ENCODE results near the gene USP3. TPM values are rescaled to one million over a fixed set of nuclear protein-coding genes. Genes with fewer than 3 reads are reported as not detected.

Gene USP3
- total and polyA plus RNA-seq, 2 donors (not counting 3 experiments of a cell fraction or from before 2014, with no cell fraction given), result 18.8 to 52.4 TPM

GRCh38 chr15:63633312-63633711 lies 128.9 kb downstream of the USP3 start:
- H3K27ac ChIP-seq (ENCODE audit: insufficient read depth, low read depth, low read length), result peak overlapping the region; percentile 49
- H3K79me2 ChIP-seq (ENCODE audit: control insufficient read depth, insufficient read depth, low read length), result no peaks in the 10 kb centered on the region
- FAIRE-seq (peak; percentile 76), DNase-seq (ENCODE audit: low read depth, low spot score) (peak; percentile 79)
- no peaks in the 10 kb centered on the region for H3K9me3 ChIP-seq (replicated peaks; ENCODE audit: control insufficient read depth, insufficient read depth, low read length)
- no peak overlapping the region for H3K4me3 ChIP-seq (replicated peaks in 1 of 3; ENCODE audit: insufficient read depth in 1 of 3, low read depth in 1 of 3, low read length in 3 of 3)
- ChIA-PET POLR2A (interaction anchor here (0.5 to 1.2 kb wide), 2 partner anchors 167 to 613 kb away, joined by 3 to 8 read pairs; no protein-coding TSS in a partner anchor), CTCF (interaction anchor here (0.6 to 3.4 kb wide), 9 partner anchors 8 to 258 kb away, joined by 3 to 29 read pairs (median 3); no protein-coding TSS in a partner anchor)
- peaks cover 16% of the 10 kb centered on the region for H3K4me1 ChIP-seq (ENCODE audit: control insufficient read depth, extremely low read depth, insufficient read depth, low read length)
- H4K20me1 ChIP-seq (replicated peaks; ENCODE audit: control insufficient read depth, extremely low read depth, insufficient read depth, low read length), result peaks cover 2% of the 10 kb centered on the region
- dilution Hi-C loops (cut with MboI; ENCODE audit: extremely low pct_ligation_motif_present, low sequenced_read_pairs) (no loop called here), intact Hi-C loops (cut with micrococcal nuclease) (no loop called here)
- peak overlapping the region; percentile 30 for H3K9ac ChIP-seq (replicated peaks; ENCODE audit: extremely low read depth, insufficient read depth, low read length)
- no peak for TF ChIP-seq GATA2 (IDR thresholded peaks at IDR 0.05; ENCODE audit: insufficient read depth, insufficient read length, low read depth, low read length)
- peak; percentile 51 for TF ChIP-seq FOS (IDR thresholded peaks at IDR 0.05; ENCODE audit: borderline replicate concordance, insufficient read depth, low read length)
- peak; percentile 22 for TF ChIP-seq JUN (IDR thresholded peaks at IDR 0.05; ENCODE audit: borderline replicate concordance, insufficient read depth, insufficient read length, low read depth)
- H3K4me2 ChIP-seq (ENCODE audit: insufficient read depth, low read length), result peak overlapping the region; percentile 38
- no TSS peak for BruUV-seq (replicated peaks)
- no peak overlapping the region for H2AFZ ChIP-seq (ENCODE audit: low read depth, low read length)
- H3K36me3 ChIP-seq (ENCODE audit: control insufficient read depth in 2 of 2, extremely low read depth in 1 of 2, insufficient read depth in 2 of 2, low read length in 2 of 2), result peaks cover 20 to 24% of the 10 kb centered on the region in 2 experiments
- no peaks in the 10 kb centered on the region for H3K27me3 ChIP-seq (ENCODE audit: control insufficient read depth in 2 of 2, insufficient read depth in 2 of 2, low read length in 2 of 2)
- no peaks in the 10 kb centered on the region for H3K9me1 ChIP-seq (replicated peaks; ENCODE audit: control insufficient read depth, extremely low read depth, insufficient read depth, low read length)

- CTCF ChIA-PET, result interaction anchor here (0.9 to 3.4 kb wide), 3 partner anchors 7 to 168 kb away, joined by 3 to 29 read pairs (median 19); no protein-coding TSS in a partner anchor
Observed at GRCh38 chr15:63634154-63634553, 129.8 kb downstream of the USP3 start.

More at GRCh38 chr15:63634154-63634553, 129.8 kb downstream of the USP3 start:
- Histone ChIP-seq H3K4me2 (ENCODE audit: insufficient read depth, low read length) (no peak overlapping the region), H3K9me1 (replicated peaks; ENCODE audit: control insufficient read depth, extremely low read depth, insufficient read depth, low read length) (no peaks in the 10 kb centered on the region), H3K79me2 (ENCODE audit: control insufficient read depth, insufficient read depth, low read length) (no peaks in the 10 kb centered on the region), H3K27ac (ENCODE audit: insufficient read depth, low read depth, low read length) (peak overlapping the region; percentile 32), H3K36me3 (ENCODE audit: control insufficient read depth in 2 of 2, extremely low read depth in 1 of 2, insufficient read depth in 2 of 2, low read length in 2 of 2) (peaks cover 17 to 22% of the 10 kb centered on the region in 2 experiments), H2AFZ (ENCODE audit: low read depth, low read length) (no peak overlapping the region), H3K27me3 (ENCODE audit: control insufficient read depth in 2 of 2, insufficient read depth in 2 of 2, low read length in 2 of 2) (no peaks in the 10 kb centered on the region), H3K9ac (replicated peaks; ENCODE audit: extremely low read depth, insufficient read depth, low read length) (no peak overlapping the region), H3K4me1 (ENCODE audit: control insufficient read depth, extremely low read depth, insufficient read depth, low read length) (peaks cover 16% of the 10 kb centered on the region), H4K20me1 (replicated peaks; ENCODE audit: control insufficient read depth, extremely low read depth, insufficient read depth, low read length) (peaks cover 1% of the 10 kb centered on the region), H3K9me3 (replicated peaks; ENCODE audit: control insufficient read depth, insufficient read depth, low read length) (no peaks in the 10 kb centered on the region), H3K4me3 (replicated peaks in 1 of 3; ENCODE audit: insufficient read depth in 1 of 3, low read depth in 1 of 3, low read length in 3 of 3) (no peak overlapping the region)
- dilution Hi-C loops (cut with MboI; ENCODE audit: extremely low pct_ligation_motif_present, low sequenced_read_pairs), result no loop called here
- BruUV-seq (replicated peaks), result no TSS peak
- FAIRE-seq (no peak), DNase-seq (ENCODE audit: low read depth, low spot score) (no peak)
- intact Hi-C loops (cut with micrococcal nuclease), result no loop called here
- POLR2A ChIA-PET, result no interaction called here
- TF ChIP-seq JUN (IDR thresholded peaks at IDR 0.05; ENCODE audit: borderline replicate concordance, insufficient read depth, insufficient read length, low read depth), result no peak
- TF ChIP-seq FOS (IDR thresholded peaks at IDR 0.05; ENCODE audit: borderline replicate concordance, insufficient read depth, low read length), result no peak
- TF ChIP-seq CTCF (IDR thresholded peaks at IDR 0.05; ENCODE audit: extremely low read depth in 1 of 2, insufficient read depth in 1 of 2, low read depth in 1 of 2, low read length in 2 of 2), result no peak
- no peak for TF ChIP-seq MYC (IDR thresholded peaks at IDR 0.05; ENCODE audit: low read depth, low read length)
- no peak for TF ChIP-seq EZH2 (IDR thresholded peaks at IDR 0.05; ENCODE audit: borderline replicate concordance, low read depth, low read length, severe bottlenecking)
- TF ChIP-seq POLR2AphosphoS5 (IDR thresholded peaks at IDR 0.05; ENCODE audit: insufficient read depth, low read depth, low read length), result no peak
- TF ChIP-seq POLR2A (IDR thresholded peaks at IDR 0.05; ENCODE audit: low read depth, low read length), result no peak
- no peak for TF ChIP-seq MAX (IDR thresholded peaks at IDR 0.05; ENCODE audit: insufficient read depth, insufficient read length)
- TF ChIP-seq GATA2 (IDR thresholded peaks at IDR 0.05; ENCODE audit: insufficient read depth, insufficient read length, low read depth, low read length), result no peak

Data from endothelial cell of umbilical vein (primary cell).